Neural cell (in vitro differentiated cells): Measurements from ENCODE around the gene KRTAP5-2. TPM values are rescaled to one million over a fixed set of nuclear protein-coding genes. Genes with fewer than 3 reads are reported as not detected.
"Not testable (repeated sequence)": the region's sequence is repeated elsewhere in the genome, so short reads cannot be mapped to it uniquely, and the experiment has no call there.

Experiments used
- H2AFZ ChIP-seq: fragments of 200-600, 300-800 bp; sonication (generic), shearing (Covaris generic); 2 replicates; pipeline ENCODE4 v1.6.0; 2014; ENCODE audit warnings: low read depth, mild to moderate bottlenecking, antibody characterized with exemption, low read length, moderate library complexity
- H3F3A ChIP-seq: fragments of 200-600 bp; shearing (Covaris generic); 2 replicates; pipeline ENCODE4 v1.6.1; 2016; ENCODE audit warnings: mild to moderate bottlenecking, moderate library complexity, mixed read lengths, antibody characterized with exemption, low read length; ENCODE audit not compliant: insufficient read depth, poor library complexity, severe bottlenecking
- H3K27ac ChIP-seq: fragments of 200-600, 300-800 bp; sonication (generic), shearing (Covaris generic); 2 replicates; pipeline ENCODE4 v1.5.1; 2014; ENCODE audit warnings: mild to moderate bottlenecking, low read length, moderate library complexity
- H3K27me3 ChIP-seq: fragments of 300-800, 200-600 bp; sonication (generic), shearing (Covaris generic); 2 replicates; pipeline ENCODE4 v1.6.0; 2014; ENCODE audit warnings: mild to moderate bottlenecking, low read depth, low read length, moderate library complexity; ENCODE audit not compliant: insufficient read depth
- H3K36me3 ChIP-seq: fragments of 300-800, 200-600 bp; sonication (generic), shearing (Covaris generic); 2 replicates; pipeline ENCODE4 v1.5.1; 2014; ENCODE audit warnings: mild to moderate bottlenecking, antibody characterized with exemption, low read length, moderate library complexity; ENCODE audit not compliant: insufficient read depth
- H3K4me2 ChIP-seq: fragments of 300-800, 200-600 bp; sonication (generic), shearing (Covaris generic); 2 replicates; pipeline ENCODE4 v1.6.0; 2014; ENCODE audit warnings: mild to moderate bottlenecking, low read length
- H3K4me3 ChIP-seq: fragments of 300-800, 200-600 bp; sonication (generic), shearing (Covaris generic); 2 replicates; pipeline ENCODE4 v1.5.1; 2014; ENCODE audit warnings: mild to moderate bottlenecking, low read length, moderate library complexity
- H3K79me2 ChIP-seq: fragments of 200-600 bp; shearing (Covaris generic); replicated peaks from 2 replicates; pipeline ENCODE4 v1.6.0; 2014; ENCODE audit warnings: mild to moderate bottlenecking, low read length, moderate library complexity; ENCODE audit not compliant: insufficient read depth
- H3K9ac ChIP-seq: fragments of 300-800, 200-600 bp; sonication (generic), shearing (Covaris generic); 2 replicates; pipeline ENCODE4 v1.6.1; 2016; ENCODE audit warnings: mild to moderate bottlenecking, low read length, mixed read lengths
- H3K9me2 ChIP-seq: fragments of 200-600 bp; shearing (Covaris generic); 2 replicates; pipeline ENCODE4 v1.6.1; 2016; ENCODE audit warnings: mild to moderate bottlenecking, low read length, mixed read lengths; ENCODE audit not compliant: insufficient read depth
- H3K9me3 ChIP-seq: fragments of 200-600, 300-800 bp; sonication (generic), shearing (Covaris generic); 2 replicates; pipeline ENCODE4 v1.6.1; 2016; ENCODE audit warnings: mild to moderate bottlenecking, mixed run types, low read length, moderate library complexity, mixed read lengths
- H4K20me1 ChIP-seq: fragments of 200-600 bp; shearing (Covaris generic); 2 replicates; pipeline ENCODE4 v1.6.1; 2016; ENCODE audit warnings: mild to moderate bottlenecking, mixed run types; ENCODE audit not compliant: insufficient read depth
- EP300 ChIP-seq: fragments of 450-650 bp; conservative IDR thresholded peaks from 2 replicates; pipeline ENCODE4 v1.6.1; 2014; ENCODE audit warnings: antibody characterized with exemption, mild to moderate bottlenecking, moderate library complexity; ENCODE audit not compliant: poor library complexity, severe bottlenecking
- EZH2 ChIP-seq: fragments of 200-600, 300-800 bp; shearing (Covaris generic), sonication (generic); IDR thresholded peaks from 2 replicates; pipeline ENCODE4 v1.6.1; 2014; ENCODE audit warnings: antibody characterized with exemption, low read length, borderline replicate concordance, mild to moderate bottlenecking; ENCODE audit not compliant: insufficient read depth, poor library complexity, severe bottlenecking
- MXI1 ChIP-seq: fragments of 450-650 bp; conservative IDR thresholded peaks from 2 replicates; pipeline ENCODE4 v1.6.1; 2014; ENCODE audit warnings: antibody characterized with exemption, mild to moderate bottlenecking; ENCODE audit not compliant: poor library complexity, severe bottlenecking
- POLR2AphosphoS5 ChIP-seq: IDR thresholded peaks from 2 replicates; pipeline ENCODE4 v1.6.1; 2012
- RAD21 ChIP-seq: fragments of 450-650 bp; conservative IDR thresholded peaks from 2 replicates; pipeline ENCODE4 v1.6.1; 2014; ENCODE audit warnings: antibody characterized with exemption, mild to moderate bottlenecking, moderate library complexity
- REST ChIP-seq: IDR thresholded peaks from 2 replicates; pipeline ENCODE4 v1.6.1; 2012; ENCODE audit warnings: borderline replicate concordance
- SMC3 ChIP-seq: fragments of 450-650 bp; conservative IDR thresholded peaks from 2 replicates; pipeline ENCODE4 v1.6.1; 2014; ENCODE audit warnings: antibody characterized with exemption, mild to moderate bottlenecking, moderate library complexity; ENCODE audit not compliant: poor library complexity
- polyA plus RNA-seq: library from polyadenylated mRNA; depleted of rRNA; stranded (reverse); fragments of >200 nt; gene quantifications from 2 replicates; pipeline ENCODE4 v1.2.3, GENCODE V29; 2014

Gene KRTAP5-2
- polyA plus RNA-seq, 1 donor from 2014 or later: not detected

- H4K20me1 ChIP-seq: no peaks in the 10 kb centered on the region
- H3K79me2 ChIP-seq: no peaks in the 10 kb centered on the region
- H3K27me3 ChIP-seq: no peaks in the 10 kb centered on the region
- H3K27ac ChIP-seq: no peak within 1 kb of the TSS
- no peaks in the 10 kb centered on the region for H3F3A ChIP-seq
- no peak within 1 kb of the TSS for H3K4me2 ChIP-seq
- no peaks in the 10 kb centered on the region for H3K9me2 ChIP-seq
- no peak within 1 kb of the TSS for H2AFZ ChIP-seq
- H3K9me3 ChIP-seq: no peaks in the 10 kb centered on the region
- H3K4me3 ChIP-seq: no peak within 1 kb of the TSS
- H3K9ac ChIP-seq: no peak within 1 kb of the TSS
- TF ChIP-seq EP300: no peak
- TF ChIP-seq POLR2AphosphoS5: no peak
- TF ChIP-seq RAD21: no peak
- TF ChIP-seq EZH2: no peak
- TF ChIP-seq SMC3: no peak
- TF ChIP-seq REST: no peak
- no peak for TF ChIP-seq MXI1
- H3K36me3 ChIP-seq: no peaks in the 10 kb centered on the region
These were observed 10.3 kb upstream of the KRTAP5-2 start, which contains the start of gene KRTAP5-3 for GRCh38 chr11:1608363-1608762. Gene KRTAP5-3 (minus strand): TSS chr11:1608463. CDS start chr11:1608385, 78 bp downstream.

GRCh38 chr11:1607901-1608300 is 9.8 kb upstream of the KRTAP5-2 start:
- H3K4me3 ChIP-seq, H3K27ac ChIP-seq, H3K9me3 ChIP-seq, H3K9ac ChIP-seq, H3K27me3 ChIP-seq, H2AFZ ChIP-seq, H4K20me1 ChIP-seq, H3K4me2 ChIP-seq, H3F3A ChIP-seq, H3K9me2 ChIP-seq, H3K79me2 ChIP-seq, H3K36me3 ChIP-seq: not testable (repeated sequence)

- H2AFZ ChIP-seq, H3K27me3 ChIP-seq, H3K4me2 ChIP-seq, H3K27ac ChIP-seq, H3K9me3 ChIP-seq, H3K9me2 ChIP-seq, H3K79me2 ChIP-seq, H4K20me1 ChIP-seq, H3K4me3 ChIP-seq, H3K9ac ChIP-seq, H3K36me3 ChIP-seq, H3F3A ChIP-seq: not testable (repeated sequence)
These were observed 9.2 kb upstream of the KRTAP5-2 start for GRCh38 chr11:1607156-1607845.

GRCh38 chr11:1605923-1606322 is 7.8 kb upstream of the KRTAP5-2 start:
- H3K36me3 ChIP-seq, H3K27me3 ChIP-seq, H3K9me2 ChIP-seq, H3K27ac ChIP-seq, H3K79me2 ChIP-seq, H3K4me3 ChIP-seq, H3K9me3 ChIP-seq, H3F3A ChIP-seq, H4K20me1 ChIP-seq, H3K4me2 ChIP-seq, H3K9ac ChIP-seq, H2AFZ ChIP-seq: not testable (repeated sequence)
